ENCODE measurements around the gene TLR9.
"Not testable (repeated sequence)": the region's sequence is repeated elsewhere in the genome, so short reads cannot be mapped to it uniquely, and the experiment has no call there.

Gene TLR9

GRCh38 chr3:52225452-52226228 lies at the start of gene TLR9:
Gene TLR9, minus strand, starts transcription at chr3:52225645. Its CDS starts 116 bp downstream, at chr3:52225529.
- no peak for DNase-seq (ENCODE audit: low spot score)

GRCh38 chr3:52274781-52275180 lies 49.3 kb upstream of the TLR9 start:
- DNase-seq (ENCODE audit: low spot score), result not testable (repeated sequence)

GRCh38 chr3:52272831-52273230 lies 47.4 kb upstream of the TLR9 start:
- DNase-seq (ENCODE audit: low spot score), result no peak

- DNase-seq (ENCODE audit: low spot score), result not testable (repeated sequence)
These were observed 46.7 kb upstream of the TLR9 start for GRCh38 chr3:52272172-52272571.

- DNase-seq (ENCODE audit: low spot score), result no peak
These were observed 44.9 kb upstream of the TLR9 start for GRCh38 chr3:52270252-52270754.

GRCh38 chr3:52269776-52270175 lies 44.3 kb upstream of the TLR9 start:
- DNase-seq (ENCODE audit: low spot score), result no peak

- DNase-seq (ENCODE audit: low spot score), result no peak
These were observed 42.6 kb upstream of the TLR9 start for GRCh38 chr3:52268036-52268435.

GRCh38 chr3:52265387-52265786 lies 39.9 kb upstream of the TLR9 start:
- no peak for DNase-seq (ENCODE audit: low spot score)

- no peak for DNase-seq (ENCODE audit: low spot score)
These were observed 37.0 kb upstream of the TLR9 start for GRCh38 chr3:52262447-52262846.

- DNase-seq (ENCODE audit: low spot score), result no peak
These were observed 34.0 kb upstream of the TLR9 start for GRCh38 chr3:52259448-52259847.

GRCh38 chr3:52259035-52259434 lies 33.6 kb upstream of the TLR9 start:
- DNase-seq (ENCODE audit: low spot score), result no peak

GRCh38 chr3:52257911-52258310 lies 32.5 kb upstream of the TLR9 start:
- DNase-seq (ENCODE audit: low spot score), result no peak

- DNase-seq (ENCODE audit: low spot score), result no peak
These were observed 31.2 kb upstream of the TLR9 start for GRCh38 chr3:52256622-52257021.

GRCh38 chr3:52256159-52256558 lies 30.7 kb upstream of the TLR9 start:
- DNase-seq (ENCODE audit: low spot score), result no peak

GRCh38 chr3:52254608-52255007 lies 29.2 kb upstream of the TLR9 start:
- no peak for DNase-seq (ENCODE audit: low spot score)

GRCh38 chr3:52253314-52254304 lies 28.2 kb upstream of the TLR9 start:
- DNase-seq (ENCODE audit: low spot score), result no peak

- DNase-seq (ENCODE audit: low spot score), result no peak
These were observed 24.7 kb upstream of the TLR9 start for GRCh38 chr3:52250122-52250521.

- DNase-seq (ENCODE audit: low spot score), result no peak
These were observed 24.2 kb upstream of the TLR9 start for GRCh38 chr3:52249683-52250082.

GRCh38 chr3:52248816-52249547 lies 23.5 kb upstream of the TLR9 start:
- DNase-seq (ENCODE audit: low spot score), result no peak

- DNase-seq (ENCODE audit: low spot score), result no peak
These were observed 22.7 kb upstream of the TLR9 start for GRCh38 chr3:52248165-52248541.

GRCh38 chr3:52247409-52248164 lies 22.1 kb upstream of the TLR9 start:
- no peak for DNase-seq (ENCODE audit: low spot score)

All from LoVo (cell line).